ENCODE results near the gene GSE1.
"Not testable (repeated sequence)": the region's sequence is repeated elsewhere in the genome, so short reads cannot be mapped to it uniquely, and the experiment has no call there.

GSE1 gene

GRCh38 chr16:85592277-85592676, 20.8 kb upstream of the GSE1 start:
- not testable (repeated sequence) for DNase-seq (ENCODE audit: low spot score)

GRCh38 chr16:85592700-85593493, 20.2 kb upstream of the GSE1 start:
- no peak for DNase-seq (ENCODE audit: low spot score)

- no peak for DNase-seq (ENCODE audit: low spot score)
Observed at GRCh38 chr16:85593494-85594221, 19.5 kb upstream of the GSE1 start.

- no peak for DNase-seq (ENCODE audit: low spot score)
Observed at GRCh38 chr16:85594273-85594977, 18.7 kb upstream of the GSE1 start.

- DNase-seq (ENCODE audit: low spot score), result no peak
Observed at GRCh38 chr16:85594978-85595661, 18.0 kb upstream of the GSE1 start.

GRCh38 chr16:85595812-85596502, 17.2 kb upstream of the GSE1 start:
- DNase-seq (ENCODE audit: low spot score), result no peak

GRCh38 chr16:85598141-85598540, 15.0 kb upstream of the GSE1 start:
- DNase-seq (ENCODE audit: low spot score), result no peak

- DNase-seq (ENCODE audit: low spot score), result no peak
Observed at GRCh38 chr16:85600078-85600477, 13.0 kb upstream of the GSE1 start.

GRCh38 chr16:85600530-85601271, 12.4 kb upstream of the GSE1 start:
- DNase-seq (ENCODE audit: low spot score), result no peak

GRCh38 chr16:85601272-85601639, 11.9 kb upstream of the GSE1 start:
- DNase-seq (ENCODE audit: low spot score), result no peak

- DNase-seq (ENCODE audit: low spot score), result no peak
Observed at GRCh38 chr16:85601730-85602401, 11.3 kb upstream of the GSE1 start.

GRCh38 chr16:85602402-85603202, 10.5 kb upstream of the GSE1 start:
- DNase-seq (ENCODE audit: low spot score), result no peak

GRCh38 chr16:85603203-85603755, 9.8 kb upstream of the GSE1 start:
- DNase-seq (ENCODE audit: low spot score), result no peak

GRCh38 chr16:85604145-85604705, 8.9 kb upstream of the GSE1 start:
- no peak for DNase-seq (ENCODE audit: low spot score)

GRCh38 chr16:85605051-85605911, 7.8 kb upstream of the GSE1 start:
- no peak for DNase-seq (ENCODE audit: low spot score)

- no peak for DNase-seq (ENCODE audit: low spot score)
Observed at GRCh38 chr16:85605912-85606841, 6.9 kb upstream of the GSE1 start.

GRCh38 chr16:85606904-85607303, 6.2 kb upstream of the GSE1 start:
- DNase-seq (ENCODE audit: low spot score), result no peak

Data from kidney capillary endothelial cell (primary cell).